ENCODE measurements around the gene KIAA1614.

The KIAA1614 gene

GRCh38 chr1:180886338-180886737 lies 26.4 kb upstream of the KIAA1614 start:
- Histone ChIP-seq H3K27ac (ENCODE audit: low read depth, low read length) (no peak overlapping the region), H4K8ac (ENCODE audit: low read depth, low read length) (no peak overlapping the region), H3K9ac (ENCODE audit: low read length) (no peak overlapping the region), H2AK5ac (ENCODE audit: low read length) (no peak overlapping the region), H2BK15ac (replicated peaks; ENCODE audit: low read depth) (no peak overlapping the region), H2BK120ac (ENCODE audit: low read depth, low read length) (no peak overlapping the region), H3K23ac (ENCODE audit: low read length) (no peak overlapping the region), H3K4me3 (ENCODE audit: low read length) (no peak overlapping the region), H3K27me3 (ENCODE audit: insufficient read depth, low read length, poor library complexity) (no peaks in the 10 kb centered on the region), H3K4ac (ENCODE audit: low read depth, low read length) (no peak overlapping the region), H3K36me3 (ENCODE audit: control insufficient read depth, insufficient read depth, low read length) (no peaks in the 10 kb centered on the region), H3K56ac (ENCODE audit: low read length) (no peak overlapping the region), H3K79me2 (ENCODE audit: control insufficient read depth, insufficient read depth, low read length) (no peaks in the 10 kb centered on the region), H3K79me1 (ENCODE audit: low read length) (no peaks in the 10 kb centered on the region), H4K5ac (ENCODE audit: low read length) (no peak overlapping the region), H3K4me1 (ENCODE audit: control insufficient read depth, low read depth, low read length) (no peaks in the 10 kb centered on the region), H3K4me2 (ENCODE audit: low read length) (no peak overlapping the region), H2BK5ac (ENCODE audit: low read length) (no peak overlapping the region), H3K18ac (ENCODE audit: low read length) (no peak overlapping the region)
- DNase-seq = no peak
- no CpG with 5 or more reads among the region's 2 CpGs for WGBS (ENCODE audit: extremely low coverage, insufficient coverage, low lambda C conversion rate)

GRCh38 chr1:180887841-180888240 lies 24.9 kb upstream of the KIAA1614 start:
- no CpG with 5 or more reads among the region's 7 CpGs for WGBS (ENCODE audit: extremely low coverage, insufficient coverage, low lambda C conversion rate)

GRCh38 chr1:180888870-180889269 lies 23.8 kb upstream of the KIAA1614 start:
- WGBS (ENCODE audit: extremely low coverage, insufficient coverage, low lambda C conversion rate) = no CpG with 5 or more reads among the region's 1 CpG
- no peak overlapping the region for H3K23ac ChIP-seq (ENCODE audit: low read length)
- no peak overlapping the region for H3K56ac ChIP-seq (ENCODE audit: low read length)
- no peaks in the 10 kb centered on the region for H3K79me1 ChIP-seq (ENCODE audit: low read length)
- H4K5ac ChIP-seq (ENCODE audit: low read length) = no peak overlapping the region
- no peaks in the 10 kb centered on the region for H3K4me1 ChIP-seq (ENCODE audit: control insufficient read depth, low read depth, low read length)
- H3K79me2 ChIP-seq (ENCODE audit: control insufficient read depth, insufficient read depth, low read length) = no peaks in the 10 kb centered on the region
- H3K4me3 ChIP-seq (ENCODE audit: low read length) = no peak overlapping the region
- no peak overlapping the region for H2BK15ac ChIP-seq (replicated peaks; ENCODE audit: low read depth)
- no peak overlapping the region for H2BK120ac ChIP-seq (ENCODE audit: low read depth, low read length)
- H3K4me2 ChIP-seq (ENCODE audit: low read length) = no peak overlapping the region
- DNase-seq = no peak
- no peak overlapping the region for H4K8ac ChIP-seq (ENCODE audit: low read depth, low read length)
- no peak overlapping the region for H2BK5ac ChIP-seq (ENCODE audit: low read length)
- no peak overlapping the region for H3K4ac ChIP-seq (ENCODE audit: low read depth, low read length)
- H2AK5ac ChIP-seq (ENCODE audit: low read length) = no peak overlapping the region
- no peak overlapping the region for H3K9ac ChIP-seq (ENCODE audit: low read length)
- no peak overlapping the region for H3K18ac ChIP-seq (ENCODE audit: low read length)
- H3K27ac ChIP-seq (ENCODE audit: low read depth, low read length) = no peak overlapping the region
- no peaks in the 10 kb centered on the region for H3K36me3 ChIP-seq (ENCODE audit: control insufficient read depth, insufficient read depth, low read length)
- no peaks in the 10 kb centered on the region for H3K27me3 ChIP-seq (ENCODE audit: insufficient read depth, low read length, poor library complexity)

More at GRCh38 chr1:180887841-180888240, 24.9 kb upstream of the KIAA1614 start:
- DNase-seq = no peak
- Histone ChIP-seq H3K56ac (ENCODE audit: low read length) (no peak overlapping the region), H2BK120ac (ENCODE audit: low read depth, low read length) (no peak overlapping the region), H3K4me1 (ENCODE audit: control insufficient read depth, low read depth, low read length) (no peaks in the 10 kb centered on the region), H3K27ac (ENCODE audit: low read depth, low read length) (no peak overlapping the region), H2BK15ac (replicated peaks; ENCODE audit: low read depth) (no peak overlapping the region), H3K27me3 (ENCODE audit: insufficient read depth, low read length, poor library complexity) (no peaks in the 10 kb centered on the region), H3K18ac (ENCODE audit: low read length) (no peak overlapping the region), H3K4me2 (ENCODE audit: low read length) (no peak overlapping the region), H2BK5ac (ENCODE audit: low read length) (no peak overlapping the region), H3K23ac (ENCODE audit: low read length) (no peak overlapping the region), H3K4ac (ENCODE audit: low read depth, low read length) (no peak overlapping the region), H4K5ac (ENCODE audit: low read length) (no peak overlapping the region), H3K79me2 (ENCODE audit: control insufficient read depth, insufficient read depth, low read length) (no peaks in the 10 kb centered on the region), H4K8ac (ENCODE audit: low read depth, low read length) (no peak overlapping the region), H3K4me3 (ENCODE audit: low read length) (no peak overlapping the region), H3K79me1 (ENCODE audit: low read length) (no peaks in the 10 kb centered on the region), H3K9ac (ENCODE audit: low read length) (no peak overlapping the region), H2AK5ac (ENCODE audit: low read length) (no peak overlapping the region), H3K36me3 (ENCODE audit: control insufficient read depth, insufficient read depth, low read length) (no peaks in the 10 kb centered on the region)

- Histone ChIP-seq H3K79me1 (ENCODE audit: low read length) (no peaks in the 10 kb centered on the region), H2AK5ac (ENCODE audit: low read length) (no peak overlapping the region), H3K18ac (ENCODE audit: low read length) (no peak overlapping the region), H3K56ac (ENCODE audit: low read length) (no peak overlapping the region), H3K27me3 (ENCODE audit: insufficient read depth, low read length, poor library complexity) (no peaks in the 10 kb centered on the region), H3K27ac (ENCODE audit: low read depth, low read length) (no peak overlapping the region), H2BK120ac (ENCODE audit: low read depth, low read length) (no peak overlapping the region), H3K36me3 (ENCODE audit: control insufficient read depth, insufficient read depth, low read length) (no peaks in the 10 kb centered on the region), H3K4me1 (ENCODE audit: control insufficient read depth, low read depth, low read length) (no peaks in the 10 kb centered on the region), H3K9ac (ENCODE audit: low read length) (no peak overlapping the region), H4K8ac (ENCODE audit: low read depth, low read length) (no peak overlapping the region), H3K23ac (ENCODE audit: low read length) (no peak overlapping the region), H3K4ac (ENCODE audit: low read depth, low read length) (no peak overlapping the region), H2BK15ac (replicated peaks; ENCODE audit: low read depth) (no peak overlapping the region), H3K4me2 (ENCODE audit: low read length) (no peak overlapping the region), H2BK5ac (ENCODE audit: low read length) (no peak overlapping the region), H3K4me3 (ENCODE audit: low read length) (no peak overlapping the region), H3K79me2 (ENCODE audit: control insufficient read depth, insufficient read depth, low read length) (no peaks in the 10 kb centered on the region), H4K5ac (ENCODE audit: low read length) (no peak overlapping the region)
- WGBS (ENCODE audit: extremely low coverage, insufficient coverage, low lambda C conversion rate) = no CpG with 5 or more reads among the region's 2 CpGs
- peak; percentile 43 for DNase-seq
Observed at GRCh38 chr1:180889325-180889724, 23.4 kb upstream of the KIAA1614 start.

GRCh38 chr1:180892272-180892671 lies 20.4 kb upstream of the KIAA1614 start:
- H3K79me1 ChIP-seq (ENCODE audit: low read length) = no peaks in the 10 kb centered on the region
- no CpG with 5 or more reads among the region's 5 CpGs for WGBS (ENCODE audit: extremely low coverage, insufficient coverage, low lambda C conversion rate)
- H3K4me3 ChIP-seq (ENCODE audit: low read length) = no peak overlapping the region
- no peak overlapping the region for H2BK5ac ChIP-seq (ENCODE audit: low read length)
- H4K8ac ChIP-seq (ENCODE audit: low read depth, low read length) = no peak overlapping the region
- no peak overlapping the region for H3K27ac ChIP-seq (ENCODE audit: low read depth, low read length)
- H3K4me1 ChIP-seq (ENCODE audit: control insufficient read depth, low read depth, low read length) = no peaks in the 10 kb centered on the region
- no peak for DNase-seq
- no peak overlapping the region for H2BK15ac ChIP-seq (replicated peaks; ENCODE audit: low read depth)
- no peak overlapping the region for H2AK5ac ChIP-seq (ENCODE audit: low read length)
- H3K4me2 ChIP-seq (ENCODE audit: low read length) = no peak overlapping the region
- no peaks in the 10 kb centered on the region for H3K36me3 ChIP-seq (ENCODE audit: control insufficient read depth, insufficient read depth, low read length)
- H3K18ac ChIP-seq (ENCODE audit: low read length) = no peak overlapping the region
- no peaks in the 10 kb centered on the region for H3K79me2 ChIP-seq (ENCODE audit: control insufficient read depth, insufficient read depth, low read length)
- H4K5ac ChIP-seq (ENCODE audit: low read length) = no peak overlapping the region
- H3K4ac ChIP-seq (ENCODE audit: low read depth, low read length) = no peak overlapping the region
- no peak overlapping the region for H3K23ac ChIP-seq (ENCODE audit: low read length)
- no peak overlapping the region for H3K56ac ChIP-seq (ENCODE audit: low read length)
- no peak overlapping the region for H3K9ac ChIP-seq (ENCODE audit: low read length)
- no peak overlapping the region for H2BK120ac ChIP-seq (ENCODE audit: low read depth, low read length)
- H3K27me3 ChIP-seq (ENCODE audit: insufficient read depth, low read length, poor library complexity) = no peaks in the 10 kb centered on the region

GRCh38 chr1:180892675-180893074 lies 20.0 kb upstream of the KIAA1614 start:
- H3K56ac ChIP-seq (ENCODE audit: low read length) = no peak overlapping the region
- no peak for DNase-seq
- no peak overlapping the region for H2AK5ac ChIP-seq (ENCODE audit: low read length)
- H3K4me2 ChIP-seq (ENCODE audit: low read length) = no peak overlapping the region
- no peak overlapping the region for H4K8ac ChIP-seq (ENCODE audit: low read depth, low read length)
- no peaks in the 10 kb centered on the region for H3K4me1 ChIP-seq (ENCODE audit: control insufficient read depth, low read depth, low read length)
- no peak overlapping the region for H3K23ac ChIP-seq (ENCODE audit: low read length)
- no peak overlapping the region for H2BK15ac ChIP-seq (replicated peaks; ENCODE audit: low read depth)
- no peaks in the 10 kb centered on the region for H3K79me2 ChIP-seq (ENCODE audit: control insufficient read depth, insufficient read depth, low read length)
- no peaks in the 10 kb centered on the region for H3K27me3 ChIP-seq (ENCODE audit: insufficient read depth, low read length, poor library complexity)
- H3K36me3 ChIP-seq (ENCODE audit: control insufficient read depth, insufficient read depth, low read length) = no peaks in the 10 kb centered on the region
- H2BK120ac ChIP-seq (ENCODE audit: low read depth, low read length) = no peak overlapping the region
- H4K5ac ChIP-seq (ENCODE audit: low read length) = no peak overlapping the region
- H2BK5ac ChIP-seq (ENCODE audit: low read length) = no peak overlapping the region
- WGBS (ENCODE audit: extremely low coverage, insufficient coverage, low lambda C conversion rate) = no CpG with 5 or more reads among the region's 2 CpGs
- no peaks in the 10 kb centered on the region for H3K79me1 ChIP-seq (ENCODE audit: low read length)
- no peak overlapping the region for H3K18ac ChIP-seq (ENCODE audit: low read length)
- no peak overlapping the region for H3K27ac ChIP-seq (ENCODE audit: low read depth, low read length)
- H3K9ac ChIP-seq (ENCODE audit: low read length) = no peak overlapping the region
- no peak overlapping the region for H3K4me3 ChIP-seq (ENCODE audit: low read length)
- H3K4ac ChIP-seq (ENCODE audit: low read depth, low read length) = no peak overlapping the region
